H1 (cell line): ENCODE data around the gene GNG5. TPM values are rescaled to one million over a fixed set of nuclear protein-coding genes. Genes with fewer than 3 reads are reported as not detected.

Experiments used
- CTCF ChIA-PET: fragments of 300-600 bp; sonication (Branson Sonifier 250); formaldehyde crosslinking; loops from one replicate; lab custom pipeline; 2021; ENCODE audit not compliant: partially characterized antibody; lab: Charles Lee
- POLR2A ChIA-PET: fragments of 300-600 bp; sonication (Branson Sonifier 250); formaldehyde crosslinking; loops from one replicate; lab custom pipeline; 2021; ENCODE audit warnings: inconsistent platforms; ENCODE audit not compliant: partially characterized antibody; lab: Charles Lee
- DNase-seq, 2 experiments: peaks; one replicate each; pipeline versions ENCODE4 v3.0.0 to v3.0.0-alpha.2; 2010 to 2022; ENCODE audit warnings: low spot score in 2 of 2, low read depth in 1 of 2, mixed read lengths in 1 of 2
- FAIRE-seq: peaks from 2 replicates; lab custom pipeline; 2011; peaks lifted over from hg19 to GRCh38; lab: Jason Lieb, UNC
- H2AFZ ChIP-seq: 2 replicates; pipeline ENCODE4 v1.8.1; 2012; ENCODE audit warnings: low read length, inconsistent platforms
- H2AK5ac ChIP-seq: 2 replicates; pipeline ENCODE4 v1.6.1; 2013; ENCODE audit warnings: low read depth, low read length
- H2BK120ac ChIP-seq: replicated peaks from 2 replicates; pipeline ENCODE3; 2013; ENCODE audit warnings: low read depth, low read length, inconsistent platforms
- H2BK12ac ChIP-seq: 2 replicates; pipeline ENCODE4 v1.6.1; 2013; ENCODE audit warnings: low read depth, low read length
- H2BK15ac ChIP-seq: 2 replicates; pipeline ENCODE4 v1.6.1; 2013; ENCODE audit warnings: low read length
- H2BK20ac ChIP-seq: 2 replicates; pipeline ENCODE4 v1.6.1; 2013; ENCODE audit warnings: low read length
- H2BK5ac ChIP-seq: 2 replicates; pipeline ENCODE4 v1.6.1; 2013; ENCODE audit warnings: low read depth, low read length
- H3K14ac ChIP-seq: 2 replicates; pipeline ENCODE4 v1.6.1; 2013; ENCODE audit warnings: inconsistent platforms; ENCODE audit not compliant: insufficient read length
- H3K18ac ChIP-seq: 2 replicates; pipeline ENCODE4 v1.6.1; 2013; ENCODE audit warnings: low read length; ENCODE audit errors: extremely low read depth
- H3K23ac ChIP-seq: 2 replicates; pipeline ENCODE4 v1.6.1; 2013; ENCODE audit warnings: inconsistent platforms; ENCODE audit not compliant: insufficient read length
- H3K23me2 ChIP-seq: 2 replicates; pipeline ENCODE4 v1.6.1; 2013; ENCODE audit warnings: low read depth, low read length
- H3K27ac ChIP-seq: 2 replicates; pipeline ENCODE4 v1.6.1; 2011; ENCODE audit warnings: low read depth, low read length, inconsistent platforms
- H3K27me3 ChIP-seq, 4 experiments: replicated peaks in 1 of 4; 1 replicate in 1 of 4; 2 replicates in 3 of 4; pipeline versions ENCODE4 v1.6.1 to v1.8.1; 2011 to 2013; ENCODE audit warnings: low read length in 3 of 4, mild to moderate bottlenecking in 3 of 4, inconsistent platforms in 2 of 4, mixed read lengths in 2 of 4, moderate library complexity in 1 of 4; ENCODE audit not compliant: control insufficient read depth in 3 of 4, insufficient read depth in 3 of 4; ENCODE audit errors: extremely low read depth in 1 of 4
- H3K36me3 ChIP-seq, 4 experiments: 2 replicates each; pipeline versions ENCODE4 v1.6.1 to v1.8.1; 2011 to 2013; ENCODE audit warnings: mild to moderate bottlenecking in 4 of 4, low read length in 3 of 4, moderate library complexity in 2 of 4, control low read depth in 1 of 4, inconsistent platforms in 1 of 4; ENCODE audit not compliant: insufficient read depth in 4 of 4, control insufficient read depth in 2 of 4
- H3K4ac ChIP-seq: replicated peaks from 2 replicates; pipeline ENCODE3; 2013; ENCODE audit warnings: low read length, low read depth, mixed read lengths, inconsistent platforms; ENCODE audit not compliant: insufficient read length
- H3K4me1 ChIP-seq, 4 experiments: replicated peaks in 1 of 4; 1 replicate in 1 of 4; 2 replicates in 3 of 4; pipeline versions ENCODE4 v1.6.1 to v1.8.1; 2011 to 2013; ENCODE audit warnings: low read length in 3 of 4, inconsistent platforms in 2 of 4, mixed read lengths in 1 of 4; ENCODE audit not compliant: insufficient read depth in 4 of 4, control insufficient read depth in 3 of 4
- H3K4me2 ChIP-seq, 2 experiments: 2 replicates each; pipeline versions ENCODE4 v1.6.1 to v1.8.1; 2011 to 2013; ENCODE audit warnings: low read depth in 2 of 2, low read length in 2 of 2, control low read depth in 1 of 2, inconsistent platforms in 1 of 2, mild to moderate bottlenecking in 1 of 2; ENCODE audit not compliant: insufficient read depth in 1 of 2
- H3K4me3 ChIP-seq, 4 experiments: fragments of 200-600, 300-600 bp in 1 of 4; sonication (generic), shearing (Covaris generic), sonication (Bioruptor Twin) in 1 of 4; 2 replicates each; pipeline versions ENCODE4 v1.5.1 to v1.8.1; 2011 to 2016; ENCODE audit warnings: low read length in 4 of 4, low read depth in 3 of 4, control low read depth in 2 of 4, inconsistent platforms in 2 of 4, mild to moderate bottlenecking in 2 of 4, mixed read lengths in 1 of 4, moderate library complexity in 1 of 4; ENCODE audit not compliant: insufficient read depth in 2 of 4; ENCODE audit errors: extremely low read depth in 1 of 4
- H3K56ac ChIP-seq: replicated peaks from 2 replicates; pipeline ENCODE3; 2013; ENCODE audit warnings: low read depth, mild to moderate bottlenecking, mixed read lengths, low read length, inconsistent platforms; ENCODE audit not compliant: insufficient read length
- H3K79me1 ChIP-seq: 2 replicates; pipeline ENCODE4 v1.6.1; 2013; ENCODE audit warnings: low read depth, low read length, control low read depth
- H3K79me2 ChIP-seq, 2 experiments: 2 replicates each; pipeline versions ENCODE4 v1.6.1 to v1.8.1; 2012 to 2013; ENCODE audit warnings: low read length in 2 of 2, mild to moderate bottlenecking in 2 of 2, inconsistent platforms in 1 of 2; ENCODE audit not compliant: insufficient read depth in 2 of 2, control insufficient read depth in 1 of 2
- H3K9ac ChIP-seq, 4 experiments: replicated peaks in 1 of 4; 1 replicate in 1 of 4; 2 replicates in 3 of 4; pipeline versions ENCODE4 v1.6.1 to v1.8.1; 2011 to 2013; ENCODE audit warnings: low read depth in 3 of 4, low read length in 3 of 4, control low read depth in 2 of 4, mild to moderate bottlenecking in 2 of 4, moderate library complexity in 2 of 4, inconsistent platforms in 1 of 4; ENCODE audit errors: extremely low read depth in 1 of 4
- H3K9me3 ChIP-seq, 2 experiments: 2 replicates each; pipeline versions ENCODE4 v1.6.1 to v1.8.1; 2012 to 2013; ENCODE audit warnings: mild to moderate bottlenecking in 2 of 2, moderate library complexity in 2 of 2, control low read depth in 1 of 2, inconsistent platforms in 1 of 2, low read depth in 1 of 2, low read length in 1 of 2, mixed read lengths in 1 of 2; ENCODE audit not compliant: insufficient read depth in 2 of 2
- H4K20me1 ChIP-seq, 2 experiments: replicated peaks in 1 of 2; 2 replicates each; pipeline versions ENCODE3 to v1.8.1; 2011 to 2013; ENCODE audit warnings: inconsistent platforms in 2 of 2, low read length in 2 of 2, mild to moderate bottlenecking in 1 of 2; ENCODE audit not compliant: insufficient read depth in 2 of 2, control insufficient read depth in 1 of 2
- H4K5ac ChIP-seq: 2 replicates; pipeline ENCODE4 v1.6.1; 2013; ENCODE audit warnings: low read length, low read depth, mixed read lengths, inconsistent platforms; ENCODE audit not compliant: insufficient read length
- H4K8ac ChIP-seq: 2 replicates; pipeline ENCODE4 v1.8.0; 2013; ENCODE audit warnings: mild to moderate bottlenecking, moderate library complexity, low read length, inconsistent platforms; ENCODE audit not compliant: insufficient read depth; ENCODE audit errors: extremely low read depth
- H4K91ac ChIP-seq: replicated peaks from 2 replicates; pipeline ENCODE3; 2013; ENCODE audit warnings: low read length, mixed read lengths, inconsistent platforms; ENCODE audit not compliant: insufficient read length
- HDAC6 ChIP-seq: IDR thresholded peaks from one replicate; pipeline ENCODE4 v1.7.1; 2012; ENCODE audit warnings: low read depth, mild to moderate bottlenecking, inconsistent platforms, low read length, moderate library complexity
- KDM5A ChIP-seq: fragments of 200-600 bp; IDR thresholded peaks from 2 replicates; pipeline ENCODE4 v1.7.1; 2012; ENCODE audit warnings: mild to moderate bottlenecking, low read length, inconsistent platforms, mixed read lengths
- polyA plus RNA-seq, 7 experiments: library from polyadenylated mRNA; depleted of rRNA in 3 of 7; stranded (reverse) in 5 of 7; unstranded in 2 of 7; fragments of >200 nt in 5 of 7; fragments of 200-250 nt in 2 of 7; gene quantifications; 1 replicate in 5 of 7; 2 replicates in 1 of 7; 4 replicates in 1 of 7; pipeline versions ENCODE4 v1.2.1 to v1.2.3, GENCODE V29; 2011 to 2013; ENCODE audit warnings: missing spikeins in 2 of 7, mixed read lengths in 2 of 7
- total RNA-seq: library from RNA; stranded (reverse); fragmentation: NEBNext Ultra II Directional; extraction: Animal tissue kit (Norgen Biotek cat#: 25700); gene quantifications from 2 replicates; pipeline ENCODE4 v1.2.1, GENCODE V29; 2021
- TF ChIP-seq, protein P1 (sequence below): IDR thresholded peaks from 2 replicates; pipeline ENCODE4 v1.6.1; 2012; ENCODE audit warnings: low read length, inconsistent platforms

GNG5 gene
- total and polyA plus RNA-seq, 2 of the 8 experiments (the other 6 are each of a cell fraction or from before 2014, with no cell fraction given) = 94.0 to 104 TPM

DNA sequence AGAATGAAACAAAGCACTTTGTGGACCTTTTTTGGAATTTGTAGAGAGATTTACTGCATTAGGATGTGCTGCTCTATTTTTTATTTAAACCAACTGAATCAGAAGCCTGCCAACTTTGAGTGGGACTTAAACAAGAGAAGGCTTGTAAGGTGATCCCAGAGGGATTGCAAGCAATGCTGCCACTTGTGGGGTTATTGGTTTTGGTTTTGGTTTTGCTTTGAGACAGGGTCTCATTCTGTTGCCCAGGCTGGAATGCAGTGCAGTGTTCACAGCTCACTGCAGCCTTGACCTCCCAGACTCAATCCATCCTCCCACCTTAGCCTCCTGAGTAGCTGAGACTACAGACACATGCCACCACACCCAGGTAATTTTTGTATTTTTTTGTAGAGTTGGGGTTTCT, 32.2 kb upstream of the GNG5 start:
- no peak overlapping the region for H4K5ac ChIP-seq
- no peak overlapping the region for H3K23ac ChIP-seq
- H4K91ac ChIP-seq = no peak overlapping the region
- H2BK12ac ChIP-seq = no peak overlapping the region
- no peaks in the 10 kb centered on the region for H3K79me1 ChIP-seq
- no peak overlapping the region for H3K27ac ChIP-seq
- no peaks in the 10 kb centered on the region for H3K36me3 ChIP-seq
- ChIA-PET POLR2A (no interaction called here), CTCF (interaction anchor here (0.7 to 2.1 kb wide), 3 partner anchors 14 to 632 kb away, joined by 3 to 4 read pairs (median 4); no protein-coding TSS in a partner anchor)
- no peak for DNase-seq
- no peak overlapping the region for H3K4me3 ChIP-seq
- H3K79me2 ChIP-seq = no peaks in the 10 kb centered on the region
- no peaks in the 10 kb centered on the region for H4K20me1 ChIP-seq
- H3K18ac ChIP-seq = no peak overlapping the region
- no peak overlapping the region for H2AFZ ChIP-seq
- H2BK5ac ChIP-seq = no peak overlapping the region
- H3K23me2 ChIP-seq = no peaks in the 10 kb centered on the region
- no peak overlapping the region for H3K4me2 ChIP-seq
- no peak overlapping the region; the same call in 1 of the 2 replicates for H4K8ac ChIP-seq
- no peak overlapping the region for H3K4ac ChIP-seq
- H3K4me1 ChIP-seq = no peaks in the 10 kb centered on the region
- no peak overlapping the region for H2AK5ac ChIP-seq
- no peak overlapping the region for H2BK20ac ChIP-seq
- FAIRE-seq = no peak
- H3K9me3 ChIP-seq = no peaks in the 10 kb centered on the region; a peak in 1 of 4 replicates
- H2BK15ac ChIP-seq = no peak overlapping the region
- TF ChIP-seq HDAC6 (no peak), KDM5A (no peak)
- TF ChIP-seq, protein P1, sequence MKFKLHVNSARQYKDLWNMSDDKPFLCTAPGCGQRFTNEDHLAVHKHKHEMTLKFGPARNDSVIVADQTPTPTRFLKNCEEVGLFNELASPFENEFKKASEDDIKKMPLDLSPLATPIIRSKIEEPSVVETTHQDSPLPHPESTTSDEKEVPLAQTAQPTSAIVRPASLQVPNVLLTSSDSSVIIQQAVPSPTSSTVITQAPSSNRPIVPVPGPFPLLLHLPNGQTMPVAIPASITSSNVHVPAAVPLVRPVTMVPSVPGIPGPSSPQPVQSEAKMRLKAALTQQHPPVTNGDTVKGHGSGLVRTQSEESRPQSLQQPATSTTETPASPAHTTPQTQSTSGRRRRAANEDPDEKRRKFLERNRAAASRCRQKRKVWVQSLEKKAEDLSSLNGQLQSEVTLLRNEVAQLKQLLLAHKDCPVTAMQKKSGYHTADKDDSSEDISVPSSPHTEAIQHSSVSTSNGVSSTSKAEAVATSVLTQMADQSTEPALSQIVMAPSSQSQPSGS = no peak
- no peak overlapping the region for H3K9ac ChIP-seq
- no peak overlapping the region for H3K14ac ChIP-seq
- H3K56ac ChIP-seq = no peak overlapping the region
- H3K27me3 ChIP-seq = no peaks in the 10 kb centered on the region
- H2BK120ac ChIP-seq = no peak overlapping the region
